CD4-positive, alpha-beta T cell (primary cell): ENCODE results near the gene DNAJB11. TPM values are rescaled to one million over a fixed set of nuclear protein-coding genes. Genes with fewer than 3 reads are reported as not detected.

ENCODE experiments used
- ATAC-seq: fragments of 200-7000 bp; cut with Tn5 transposase; one replicate; pipeline ENCODE4 v1.10.0; 2022; ENCODE audit warnings: mild to moderate bottlenecking; ENCODE audit not compliant: poor library complexity
- CTCF ChIA-PET: fragments of 350-600 bp; sonication (Branson Sonifier 250); formaldehyde crosslinking; loops from one replicate; lab custom pipeline; 2021; ENCODE audit warnings: antibody characterized with exemption, inconsistent platforms; lab: Charles Lee
- POLR2A ChIA-PET: fragments of 350-600 bp; sonication (Branson Sonifier 250); formaldehyde crosslinking; loops from one replicate; lab custom pipeline; 2021; ENCODE audit warnings: antibody characterized with exemption, inconsistent platforms; lab: Charles Lee
- DNase-seq, 14 experiments: peaks; one replicate each; pipeline ENCODE4 v3.0.0-alpha.2; 2013 to 2020; ENCODE audit warnings: mixed read lengths in 2 of 14
- H3K27ac ChIP-seq, 2 donors: one replicate each; pipeline versions ENCODE4 v1.5.1 to v1.7.0; 2013; ENCODE audit warnings: low read length in 2 of 2, low read depth in 1 of 2, mild to moderate bottlenecking in 1 of 2
- H3K27me3 ChIP-seq, 2 experiments: 1 replicate in 1 of 2; 2 replicates in 1 of 2; pipeline versions ENCODE4 v1.6.1 to v1.7.0; 2013; ENCODE audit warnings: low read length in 2 of 2, control low read depth in 1 of 2, mild to moderate bottlenecking in 1 of 2, moderate library complexity in 1 of 2; ENCODE audit not compliant: insufficient read depth in 2 of 2, control insufficient read depth in 1 of 2
- H3K36me3 ChIP-seq: one replicate; pipeline ENCODE4 v1.6.1; 2013; ENCODE audit warnings: low read length, control low read depth; ENCODE audit not compliant: insufficient read depth
- H3K4me1 ChIP-seq: one replicate; pipeline ENCODE4 v1.6.1; 2013; ENCODE audit warnings: low read length, control low read depth; ENCODE audit not compliant: insufficient read depth
- H3K4me3 ChIP-seq: one replicate; pipeline ENCODE4 v1.5.1; 2013; ENCODE audit warnings: mild to moderate bottlenecking, low read length, moderate library complexity
- H3K9me3 ChIP-seq, 2 experiments: 1 replicate in 1 of 2; 2 replicates in 1 of 2; pipeline versions ENCODE4 v1.6.1 to v1.7.0; 2013; ENCODE audit warnings: low read length in 2 of 2, mild to moderate bottlenecking in 2 of 2, control low read depth in 1 of 2, moderate library complexity in 1 of 2; ENCODE audit not compliant: control insufficient read depth in 1 of 2, insufficient read depth in 1 of 2
- H3K27ac Mint-ChIP-seq: one replicate; pipeline ENCODE4 v1.8.0; 2020; ENCODE audit warnings: mixed read lengths
- H3K27me3 Mint-ChIP-seq: one replicate; pipeline ENCODE4 v1.8.0; 2021; ENCODE audit warnings: mixed read lengths
- H3K36me3 Mint-ChIP-seq: one replicate; pipeline ENCODE4 v1.8.0; 2021; ENCODE audit warnings: low read depth, mixed read lengths
- H3K4me1 Mint-ChIP-seq: one replicate; pipeline ENCODE4 v1.8.0; 2021; ENCODE audit warnings: low read depth, mixed read lengths
- H3K4me3 Mint-ChIP-seq: one replicate; pipeline ENCODE4 v1.8.0; 2020; ENCODE audit warnings: mild to moderate bottlenecking, mixed read lengths
- H3K9me3 Mint-ChIP-seq: one replicate; pipeline ENCODE4 v1.8.0; 2020; ENCODE audit warnings: mixed read lengths
- intact Hi-C, 2 experiments: fragments of 100-400 bp; cut with DNase I in 1 of 2; cut with micrococcal nuclease in 1 of 2; formaldehyde crosslinking; loops; one replicate each; pipeline versions ENCODE4 v1.15.1 to v1.9.0; 2023 to 2025; cut with DNase I, micrococcal nuclease
- total RNA-seq, 174 experiments: library from RNA in 2 of 174; stranded (reverse) in 2 of 174; gene quantifications; one replicate each; pipeline ENCODE4 v1.2.3 and lab custom pipeline; 2021 to 2026
- TF ChIP-seq, protein P1 (sequence below): fragments of 200-600 bp; IDR thresholded peaks from one replicate; pipeline ENCODE4 v1.8.0; 2022; ENCODE audit warnings: antibody characterized with exemption, mild to moderate bottlenecking

The DNAJB11 gene
- total RNA-seq, 2 experiments from 2014 or later, result 69.3 to 70.3 TPM

DNA sequence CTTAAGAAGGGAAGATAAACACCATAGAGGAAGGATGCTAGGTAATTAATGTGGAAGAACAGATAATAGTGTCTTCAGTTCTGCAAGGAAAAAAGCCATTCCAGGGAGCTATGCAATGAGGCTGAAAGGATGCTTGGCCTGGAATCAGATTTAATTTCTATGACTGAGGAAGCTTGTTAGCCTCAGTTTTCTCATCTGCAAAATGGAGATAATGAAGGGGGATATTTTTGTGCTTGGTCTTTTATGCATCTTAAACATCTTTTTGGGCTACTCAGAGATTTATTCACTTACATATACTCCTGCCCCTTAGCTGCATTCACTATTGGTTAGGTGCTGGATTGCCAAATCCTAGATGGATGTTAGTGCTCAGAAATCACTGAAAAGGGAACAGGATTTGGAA lies 16.7 kb downstream of the DNAJB11 start:
- H3K36me3 ChIP-seq, result peaks cover 41% of the 10 kb centered on the region
- ChIA-PET CTCF (interaction anchor here (0.9 to 1.7 kb wide), 2 partner anchors 28 to 29 kb away, joined by 4 to 9 read pairs; no protein-coding TSS in a partner anchor), POLR2A (no interaction called here)
- H3K27ac ChIP-seq, result no peak overlapping the region
- intact Hi-C loops, result no loop called here
- no peak for DNase-seq
- peaks cover 7% of the 10 kb centered on the region for H3K4me1 Mint-ChIP-seq
- ATAC-seq, result no peak
- peaks cover 4% of the 10 kb centered on the region for H3K4me1 ChIP-seq
- H3K9me3 Mint-ChIP-seq, result no peaks in the 10 kb centered on the region
- no peak overlapping the region for H3K4me3 Mint-ChIP-seq
- H3K9me3 ChIP-seq, result no peaks in the 10 kb centered on the region
- H3K36me3 Mint-ChIP-seq, result peaks cover 44% of the 10 kb centered on the region
- TF ChIP-seq, protein P1, sequence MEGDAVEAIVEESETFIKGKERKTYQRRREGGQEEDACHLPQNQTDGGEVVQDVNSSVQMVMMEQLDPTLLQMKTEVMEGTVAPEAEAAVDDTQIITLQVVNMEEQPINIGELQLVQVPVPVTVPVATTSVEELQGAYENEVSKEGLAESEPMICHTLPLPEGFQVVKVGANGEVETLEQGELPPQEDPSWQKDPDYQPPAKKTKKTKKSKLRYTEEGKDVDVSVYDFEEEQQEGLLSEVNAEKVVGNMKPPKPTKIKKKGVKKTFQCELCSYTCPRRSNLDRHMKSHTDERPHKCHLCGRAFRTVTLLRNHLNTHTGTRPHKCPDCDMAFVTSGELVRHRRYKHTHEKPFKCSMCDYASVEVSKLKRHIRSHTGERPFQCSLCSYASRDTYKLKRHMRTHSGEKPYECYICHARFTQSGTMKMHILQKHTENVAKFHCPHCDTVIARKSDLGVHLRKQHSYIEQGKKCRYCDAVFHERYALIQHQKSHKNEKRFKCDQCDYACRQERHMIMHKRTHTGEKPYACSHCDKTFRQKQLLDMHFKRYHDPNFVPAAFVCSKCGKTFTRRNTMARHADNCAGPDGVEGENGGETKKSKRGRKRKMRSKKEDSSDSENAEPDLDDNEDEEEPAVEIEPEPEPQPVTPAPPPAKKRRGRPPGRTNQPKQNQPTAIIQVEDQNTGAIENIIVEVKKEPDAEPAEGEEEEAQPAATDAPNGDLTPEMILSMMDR, result no peak
- no peak overlapping the region for H3K27ac Mint-ChIP-seq
- no peaks in the 10 kb centered on the region for H3K27me3 Mint-ChIP-seq
- no peaks in the 10 kb centered on the region for H3K27me3 ChIP-seq
- no peak overlapping the region for H3K4me3 ChIP-seq

GRCh38 chr3:186588632-186589031 lies 18.1 kb downstream of the DNAJB11 start:
- TF ChIP-seq, protein P1, result no peak
- Mint-ChIP-seq H3K4me1 (peaks cover 7% of the 10 kb centered on the region), H3K9me3 (no peaks in the 10 kb centered on the region), H3K27me3 (no peaks in the 10 kb centered on the region), H3K4me3 (no peak overlapping the region), H3K27ac (no peak overlapping the region), H3K36me3 (peaks cover 30% of the 10 kb centered on the region)
- no peaks in the 10 kb centered on the region for H3K9me3 ChIP-seq
- no peaks in the 10 kb centered on the region for H3K27me3 ChIP-seq
- intact Hi-C loops, result no loop called here
- peaks cover 4% of the 10 kb centered on the region for H3K4me1 ChIP-seq
- POLR2A ChIA-PET, result no interaction called here
- CTCF ChIA-PET, result interaction anchor here (0.9 kb wide), 1 partner anchor 525 kb away, joined by 3 read pairs; no protein-coding TSS in a partner anchor
- DNase-seq (no peak), ATAC-seq (no peak)
- H3K36me3 ChIP-seq, result peaks cover 26% of the 10 kb centered on the region
- no peak overlapping the region for H3K27ac ChIP-seq
- no peak overlapping the region for H3K4me3 ChIP-seq

DNA sequence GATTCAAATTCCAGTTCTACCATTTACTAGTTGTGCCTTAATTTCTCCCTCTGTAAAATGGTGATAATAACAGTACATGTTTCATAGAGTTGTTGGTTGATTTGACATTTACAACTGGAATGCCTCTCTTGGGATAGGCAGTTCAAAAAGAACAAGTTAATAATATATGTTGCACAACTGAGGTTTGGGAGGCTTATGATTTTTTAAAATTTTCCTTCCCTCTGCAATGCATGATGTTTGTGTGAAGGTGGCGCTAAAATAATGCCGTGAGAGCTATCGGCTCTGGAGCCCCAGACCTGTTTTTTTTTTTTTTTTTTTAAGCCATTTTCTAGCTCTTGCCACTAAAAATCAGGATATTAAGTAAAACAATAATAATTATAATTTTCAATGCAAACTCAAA lies 18.6 kb downstream of the DNAJB11 start:
- DNase-seq (no peak), ATAC-seq (no peak)
- intact Hi-C loops, result no loop called here
- H3K9me3 ChIP-seq, result no peaks in the 10 kb centered on the region
- Mint-ChIP-seq H3K4me1 (peaks cover 7% of the 10 kb centered on the region), H3K27ac (no peak overlapping the region), H3K27me3 (no peaks in the 10 kb centered on the region), H3K4me3 (no peak overlapping the region), H3K36me3 (peaks cover 25% of the 10 kb centered on the region), H3K9me3 (no peaks in the 10 kb centered on the region)
- no peaks in the 10 kb centered on the region for H3K27me3 ChIP-seq
- TF ChIP-seq, protein P1, result no peak
- CTCF ChIA-PET, result interaction anchor here (0.9 kb wide), 1 partner anchor 524 kb away, joined by 3 read pairs; no protein-coding TSS in a partner anchor
- H3K27ac ChIP-seq, result no peak overlapping the region
- peaks cover 21% of the 10 kb centered on the region for H3K36me3 ChIP-seq
- no peak overlapping the region for H3K4me3 ChIP-seq
- POLR2A ChIA-PET, result no interaction called here
- peaks cover 4% of the 10 kb centered on the region for H3K4me1 ChIP-seq
